GM12878 (cell line): ENCODE results near the gene COL1A1. TPM values are rescaled to one million over a fixed set of nuclear protein-coding genes. Genes with fewer than 3 reads are reported as not detected.

ENCODE experiments used
- BHLHE40 ChIP-seq, 2 experiments: fragments of 450-650 bp in 1 of 2; IDR thresholded peaks; 2 replicates each; pipeline ENCODE4 v1.6.1; 2011 to 2017; ENCODE audit warnings: low read depth in 2 of 2, borderline replicate concordance in 1 of 2, improper control_type of control experiment in 1 of 2, low read length in 1 of 2, mild to moderate bottlenecking in 1 of 2
- EGR1 ChIP-seq, 2 experiments: IDR thresholded peaks; 1 replicate in 1 of 2; 2 replicates in 1 of 2; pipeline ENCODE4 v1.6.1; 2011 to 2012; ENCODE audit warnings: low read depth in 2 of 2, low read length in 2 of 2, borderline replicate concordance in 1 of 2, mild to moderate bottlenecking in 1 of 2, moderate library complexity in 1 of 2
- MEF2B ChIP-seq: fragments of 450-650 bp; IDR thresholded peaks from 2 replicates; pipeline ENCODE4 v1.6.1; 2018; ENCODE audit warnings: mild to moderate bottlenecking, moderate library complexity; ENCODE audit not compliant: partially characterized antibody, poor library complexity, severe bottlenecking
- MXI1 ChIP-seq: fragments of 150-350 bp; IDR thresholded peaks from 2 replicates; pipeline ENCODE4 v1.6.1; 2011; ENCODE audit warnings: low read depth, mild to moderate bottlenecking, inconsistent platforms, low read length, improper control_type of control experiment
- NBN ChIP-seq: fragments of 450-650 bp; IDR thresholded peaks from 2 replicates; pipeline ENCODE4 v1.6.1; 2016
- PAX8 ChIP-seq: fragments of 450-650 bp; IDR thresholded peaks from 2 replicates; pipeline ENCODE4 v1.6.1; 2017; ENCODE audit warnings: mild to moderate bottlenecking, moderate library complexity
- POLR2AphosphoS2 ChIP-seq: IDR thresholded peaks from 2 replicates; pipeline ENCODE4 v1.6.1; 2011; ENCODE audit warnings: low read depth, mild to moderate bottlenecking, low read length, improper control_type of control experiment, moderate library complexity
- SIX5 ChIP-seq: IDR thresholded peaks from 2 replicates; pipeline ENCODE4 v1.6.1; 2011; ENCODE audit warnings: mild to moderate bottlenecking, low read depth, low read length, moderate library complexity; ENCODE audit not compliant: severe bottlenecking
- SMAD5 ChIP-seq: IDR thresholded peaks from 2 replicates; pipeline ENCODE4 v1.6.1; 2016; ENCODE audit warnings: antibody characterized with exemption, low read depth
- SREBF1 ChIP-seq: IDR thresholded peaks from 2 replicates; pipeline ENCODE4 v1.6.1; 2012; ENCODE audit warnings: mild to moderate bottlenecking, low read length
- TAF1 ChIP-seq: IDR thresholded peaks from 2 replicates; pipeline ENCODE4 v1.6.1; 2011; ENCODE audit warnings: mild to moderate bottlenecking, low read depth, low read length, borderline replicate concordance
- TCF7 ChIP-seq: IDR thresholded peaks from 2 replicates; pipeline ENCODE4 v1.6.1; 2014; ENCODE audit warnings: antibody characterized with exemption, borderline replicate concordance
- ZNF24 ChIP-seq: fragments of 450-650 bp; IDR thresholded peaks from 2 replicates; pipeline ENCODE4 v1.6.1; 2017; ENCODE audit warnings: antibody characterized with exemption, mild to moderate bottlenecking
- polyA plus RNA-seq, 11 experiments: library from polyadenylated mRNA; depleted of rRNA in 4 of 11; unstranded in 6 of 11; stranded (reverse) in 5 of 11; fragments of >200 nt; fragmentation: Nextera tagmentation in 4 of 11; fragmentation: Illumina TruSeq in 1 of 11; extraction: Ambion mirVana in 4 of 11; extraction: Trizol in 1 of 11; gene quantifications; 1 replicate in 1 of 11; 2 replicates in 10 of 11; pipeline versions ENCODE4 v1.2.1 to v1.2.3, GENCODE V29; 2011 to 2016; ENCODE audit warnings: inconsistent platforms in 2 of 11, missing spikeins in 2 of 11, low read depth in 1 of 11
- total RNA-seq, 4 experiments: library from RNA; depleted of rRNA in 3 of 4; stranded (reverse); fragments of >200 nt in 3 of 4; fragmentation: Illumina TruSeq in 1 of 4; extraction: Trizol in 1 of 4; gene quantifications; 2 replicates each; pipeline versions ENCODE4 v1.2.1 to v1.2.3, GENCODE V29; 2013 to 2021
- TF ChIP-seq, protein P1 (sequence below): IDR thresholded peaks from 2 replicates; pipeline ENCODE4 v1.6.1; 2012; ENCODE audit warnings: improper control_type of control experiment, low read depth, low read length; ENCODE audit not compliant: insufficient replicate concordance
- TF ChIP-seq, protein P2 (sequence below): fragments of 450-650 bp; IDR thresholded peaks from 2 replicates; pipeline ENCODE4 v1.6.1; 2017; ENCODE audit warnings: mild to moderate bottlenecking, moderate library complexity
- TF ChIP-seq, protein P3 (sequence below): fragments of 450-650 bp; IDR thresholded peaks from 2 replicates; pipeline ENCODE4 v1.6.1; 2018; ENCODE audit warnings: mild to moderate bottlenecking, low read depth, moderate library complexity; ENCODE audit not compliant: partially characterized antibody

The COL1A1 gene
- total and polyA plus RNA-seq, 10 of the 15 experiments (the other 5 are each of a cell fraction or from before 2014, with no cell fraction given) = 0.18 to 7.7 (median 2.3) TPM

DNA sequence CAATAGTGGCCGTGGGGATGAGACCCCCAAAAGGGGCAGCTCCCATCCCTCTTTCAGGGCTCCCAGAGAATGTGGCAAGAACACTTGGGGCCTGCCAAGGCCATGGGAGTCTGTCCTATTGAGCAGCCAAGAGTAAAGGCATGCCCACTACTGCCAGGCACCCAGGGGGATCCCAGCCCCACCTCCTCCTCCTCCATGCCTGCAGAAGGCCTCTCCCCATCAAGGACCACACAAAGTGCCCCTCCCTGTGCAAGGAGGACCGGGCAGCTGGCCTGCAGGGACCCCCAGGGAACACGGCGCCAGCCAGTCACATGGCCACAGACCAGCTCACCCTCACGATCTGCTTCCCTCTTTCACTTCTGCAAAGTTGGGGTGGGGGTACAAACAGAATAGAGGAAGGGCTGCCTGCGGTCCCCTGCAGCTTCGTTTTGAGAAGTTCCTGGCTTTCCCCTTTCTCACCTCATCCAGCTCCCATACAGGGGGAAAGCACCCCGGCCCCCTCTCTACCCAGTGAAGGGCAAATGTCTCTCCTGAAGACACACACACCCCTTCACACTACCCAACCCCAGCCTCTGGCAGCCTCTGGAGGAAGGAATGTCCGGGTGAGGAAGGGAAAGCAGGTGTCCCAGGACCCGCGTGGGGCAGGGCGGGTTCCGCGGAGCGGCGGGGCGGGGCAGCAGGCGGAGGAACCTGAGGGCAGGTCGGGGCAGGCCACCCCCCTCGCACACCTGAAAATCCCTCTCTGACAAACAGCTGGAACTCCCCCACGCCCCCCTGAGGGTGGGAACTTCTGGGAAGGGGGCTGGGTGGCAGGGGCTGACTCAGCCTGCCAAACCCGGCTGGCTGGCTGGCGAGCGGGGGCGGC, 53.0 kb downstream of the COL1A1 start (continued):
- TF ChIP-seq, protein P1, sequence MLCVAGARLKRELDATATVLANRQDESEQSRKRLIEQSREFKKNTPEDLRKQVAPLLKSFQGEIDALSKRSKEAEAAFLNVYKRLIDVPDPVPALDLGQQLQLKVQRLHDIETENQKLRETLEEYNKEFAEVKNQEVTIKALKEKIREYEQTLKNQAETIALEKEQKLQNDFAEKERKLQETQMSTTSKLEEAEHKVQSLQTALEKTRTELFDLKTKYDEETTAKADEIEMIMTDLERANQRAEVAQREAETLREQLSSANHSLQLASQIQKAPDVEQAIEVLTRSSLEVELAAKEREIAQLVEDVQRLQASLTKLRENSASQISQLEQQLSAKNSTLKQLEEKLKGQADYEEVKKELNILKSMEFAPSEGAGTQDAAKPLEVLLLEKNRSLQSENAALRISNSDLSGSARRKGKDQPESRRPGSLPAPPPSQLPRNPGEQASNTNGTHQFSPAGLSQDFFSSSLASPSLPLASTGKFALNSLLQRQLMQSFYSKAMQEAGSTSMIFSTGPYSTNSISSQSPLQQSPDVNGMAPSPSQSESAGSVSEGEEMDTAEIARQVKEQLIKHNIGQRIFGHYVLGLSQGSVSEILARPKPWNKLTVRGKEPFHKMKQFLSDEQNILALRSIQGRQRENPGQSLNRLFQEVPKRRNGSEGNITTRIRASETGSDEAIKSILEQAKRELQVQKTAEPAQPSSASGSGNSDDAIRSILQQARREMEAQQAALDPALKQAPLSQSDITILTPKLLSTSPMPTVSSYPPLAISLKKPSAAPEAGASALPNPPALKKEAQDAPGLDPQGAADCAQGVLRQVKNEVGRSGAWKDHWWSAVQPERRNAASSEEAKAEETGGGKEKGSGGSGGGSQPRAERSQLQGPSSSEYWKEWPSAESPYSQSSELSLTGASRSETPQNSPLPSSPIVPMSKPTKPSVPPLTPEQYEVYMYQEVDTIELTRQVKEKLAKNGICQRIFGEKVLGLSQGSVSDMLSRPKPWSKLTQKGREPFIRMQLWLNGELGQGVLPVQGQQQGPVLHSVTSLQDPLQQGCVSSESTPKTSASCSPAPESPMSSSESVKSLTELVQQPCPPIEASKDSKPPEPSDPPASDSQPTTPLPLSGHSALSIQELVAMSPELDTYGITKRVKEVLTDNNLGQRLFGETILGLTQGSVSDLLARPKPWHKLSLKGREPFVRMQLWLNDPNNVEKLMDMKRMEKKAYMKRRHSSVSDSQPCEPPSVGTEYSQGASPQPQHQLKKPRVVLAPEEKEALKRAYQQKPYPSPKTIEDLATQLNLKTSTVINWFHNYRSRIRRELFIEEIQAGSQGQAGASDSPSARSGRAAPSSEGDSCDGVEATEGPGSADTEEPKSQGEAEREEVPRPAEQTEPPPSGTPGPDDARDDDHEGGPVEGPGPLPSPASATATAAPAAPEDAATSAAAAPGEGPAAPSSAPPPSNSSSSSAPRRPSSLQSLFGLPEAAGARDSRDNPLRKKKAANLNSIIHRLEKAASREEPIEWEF = no peak
- TF ChIP-seq, protein P2, sequence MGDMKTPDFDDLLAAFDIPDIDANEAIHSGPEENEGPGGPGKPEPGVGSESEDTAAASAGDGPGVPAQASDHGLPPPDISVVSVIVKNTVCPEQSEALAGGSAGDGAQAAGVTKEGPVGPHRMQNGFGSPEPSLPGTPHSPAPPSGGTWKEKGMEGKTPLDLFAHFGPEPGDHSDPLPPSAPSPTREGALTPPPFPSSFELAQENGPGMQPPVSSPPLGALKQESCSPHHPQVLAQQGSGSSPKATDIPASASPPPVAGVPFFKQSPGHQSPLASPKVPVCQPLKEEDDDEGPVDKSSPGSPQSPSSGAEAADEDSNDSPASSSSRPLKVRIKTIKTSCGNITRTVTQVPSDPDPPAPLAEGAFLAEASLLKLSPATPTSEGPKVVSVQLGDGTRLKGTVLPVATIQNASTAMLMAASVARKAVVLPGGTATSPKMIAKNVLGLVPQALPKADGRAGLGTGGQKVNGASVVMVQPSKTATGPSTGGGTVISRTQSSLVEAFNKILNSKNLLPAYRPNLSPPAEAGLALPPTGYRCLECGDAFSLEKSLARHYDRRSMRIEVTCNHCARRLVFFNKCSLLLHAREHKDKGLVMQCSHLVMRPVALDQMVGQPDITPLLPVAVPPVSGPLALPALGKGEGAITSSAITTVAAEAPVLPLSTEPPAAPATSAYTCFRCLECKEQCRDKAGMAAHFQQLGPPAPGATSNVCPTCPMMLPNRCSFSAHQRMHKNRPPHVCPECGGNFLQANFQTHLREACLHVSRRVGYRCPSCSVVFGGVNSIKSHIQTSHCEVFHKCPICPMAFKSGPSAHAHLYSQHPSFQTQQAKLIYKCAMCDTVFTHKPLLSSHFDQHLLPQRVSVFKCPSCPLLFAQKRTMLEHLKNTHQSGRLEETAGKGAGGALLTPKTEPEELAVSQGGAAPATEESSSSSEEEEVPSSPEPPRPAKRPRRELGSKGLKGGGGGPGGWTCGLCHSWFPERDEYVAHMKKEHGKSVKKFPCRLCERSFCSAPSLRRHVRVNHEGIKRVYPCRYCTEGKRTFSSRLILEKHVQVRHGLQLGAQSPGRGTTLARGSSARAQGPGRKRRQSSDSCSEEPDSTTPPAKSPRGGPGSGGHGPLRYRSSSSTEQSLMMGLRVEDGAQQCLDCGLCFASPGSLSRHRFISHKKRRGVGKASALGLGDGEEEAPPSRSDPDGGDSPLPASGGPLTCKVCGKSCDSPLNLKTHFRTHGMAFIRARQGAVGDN = peak; percentile 12; the same call in 1 of the 2 replicates
- TF ChIP-seq SIX5 (no peak), PAX8 (no peak), MEF2B (peak; percentile 92), TCF7 (no peak), BHLHE40 (IDR thresholded peaks at IDR 0.05; ENCODE audit: borderline replicate concordance in 1 of 2, low read depth in 2 of 2, low read length in 1 of 2) (peak; percentile 94), SREBF1 (no peak), SMAD5 (no peak; the same call in 1 of the 2 replicates), NBN (peak; percentile 90), ZNF24 (no peak), MXI1 (peak; percentile 48), EGR1 (IDR thresholded peaks at IDR 0.05; ENCODE audit: borderline replicate concordance in 1 of 2, low read depth in 2 of 2, low read length in 2 of 2) (peak in 1 of 2 experiments; percentile 51; a peak in 1 of 3 replicates), POLR2AphosphoS2 (0 out of 2 replicates have a peak, but pooled peaks have one; percentile 36), TAF1 (peak; percentile 44; the same call in 1 of the 2 replicates)
- TF ChIP-seq, protein P3, sequence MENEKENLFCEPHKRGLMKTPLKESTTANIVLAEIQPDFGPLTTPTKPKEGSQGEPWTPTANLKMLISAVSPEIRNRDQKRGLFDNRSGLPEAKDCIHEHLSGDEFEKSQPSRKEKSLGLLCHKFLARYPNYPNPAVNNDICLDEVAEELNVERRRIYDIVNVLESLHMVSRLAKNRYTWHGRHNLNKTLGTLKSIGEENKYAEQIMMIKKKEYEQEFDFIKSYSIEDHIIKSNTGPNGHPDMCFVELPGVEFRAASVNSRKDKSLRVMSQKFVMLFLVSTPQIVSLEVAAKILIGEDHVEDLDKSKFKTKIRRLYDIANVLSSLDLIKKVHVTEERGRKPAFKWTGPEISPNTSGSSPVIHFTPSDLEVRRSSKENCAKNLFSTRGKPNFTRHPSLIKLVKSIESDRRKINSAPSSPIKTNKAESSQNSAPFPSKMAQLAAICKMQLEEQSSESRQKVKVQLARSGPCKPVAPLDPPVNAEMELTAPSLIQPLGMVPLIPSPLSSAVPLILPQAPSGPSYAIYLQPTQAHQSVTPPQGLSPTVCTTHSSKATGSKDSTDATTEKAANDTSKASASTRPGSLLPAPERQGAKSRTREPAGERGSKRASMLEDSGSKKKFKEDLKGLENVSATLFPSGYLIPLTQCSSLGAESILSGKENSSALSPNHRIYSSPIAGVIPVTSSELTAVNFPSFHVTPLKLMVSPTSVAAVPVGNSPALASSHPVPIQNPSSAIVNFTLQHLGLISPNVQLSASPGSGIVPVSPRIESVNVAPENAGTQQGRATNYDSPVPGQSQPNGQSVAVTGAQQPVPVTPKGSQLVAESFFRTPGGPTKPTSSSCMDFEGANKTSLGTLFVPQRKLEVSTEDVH = peak; percentile 24
